GM10266 (cell line): ENCODE measurements around the gene ABCD4.

Experiments
- DNase-seq: peaks from one replicate; pipeline ENCODE4 v3.0.0; 2012; ENCODE audit errors: extremely low spot score
- CTCF ChIP-seq: IDR thresholded peaks from 2 replicates; pipeline ENCODE4 v1.5.1; 2012; ENCODE audit warnings: mild to moderate bottlenecking, low read depth; ENCODE audit not compliant: control insufficient read depth, insufficient read depth; ENCODE audit errors: missing control alignments

The ABCD4 gene

GRCh38 chr14:74263921-74264320 is 38.8 kb downstream of the ABCD4 start:
- no peak for TF ChIP-seq CTCF
- no peak for DNase-seq

GRCh38 chr14:74263181-74263580 is 39.6 kb downstream of the ABCD4 start:
- TF ChIP-seq CTCF, result no peak
- no peak for DNase-seq

- no peak for TF ChIP-seq CTCF
- DNase-seq, result no peak
These were observed 40.7 kb downstream of the ABCD4 start for GRCh38 chr14:74262076-74262475.

GRCh38 chr14:74261288-74261687 is 41.4 kb downstream of the ABCD4 start:
- no peak for TF ChIP-seq CTCF
- no peak for DNase-seq

- TF ChIP-seq CTCF, result no peak
- no peak for DNase-seq
These were observed 42.1 kb downstream of the ABCD4 start for GRCh38 chr14:74260525-74261233.

- TF ChIP-seq CTCF, result no peak
- DNase-seq, result no peak
These were observed 43.2 kb downstream of the ABCD4 start for GRCh38 chr14:74259513-74259912.

- DNase-seq, result no peak
- TF ChIP-seq CTCF, result no peak
These were observed 44.0 kb downstream of the ABCD4 start for GRCh38 chr14:74258764-74259035.
